T-helper 1 cell treated with Interleukin-12 subunit alpha and Interleukin-12 subunit beta and Interleukin-4 antibody, amounts not matched to agents 30 ng/mL and 1 ng/mL, for 36 hours (primary cell): Measurements from ENCODE around the gene SPATA20. TPM values are rescaled to one million over a fixed set of nuclear protein-coding genes. Genes with fewer than 3 reads are reported as not detected.

ENCODE experiments used
- intact Hi-C: fragments of 100-400 bp; cut with micrococcal nuclease; formaldehyde crosslinking; loops from one replicate; pipeline ENCODE4 v1.15.1; 2024
- total RNA-seq: library from RNA; stranded (reverse); gene quantifications from 2 replicates; pipeline ENCODE4 v1.2.3, GENCODE V29; 2022

Gene SPATA20
- total RNA-seq, 1 donor from 2014 or later = 13.2 TPM

DNA sequence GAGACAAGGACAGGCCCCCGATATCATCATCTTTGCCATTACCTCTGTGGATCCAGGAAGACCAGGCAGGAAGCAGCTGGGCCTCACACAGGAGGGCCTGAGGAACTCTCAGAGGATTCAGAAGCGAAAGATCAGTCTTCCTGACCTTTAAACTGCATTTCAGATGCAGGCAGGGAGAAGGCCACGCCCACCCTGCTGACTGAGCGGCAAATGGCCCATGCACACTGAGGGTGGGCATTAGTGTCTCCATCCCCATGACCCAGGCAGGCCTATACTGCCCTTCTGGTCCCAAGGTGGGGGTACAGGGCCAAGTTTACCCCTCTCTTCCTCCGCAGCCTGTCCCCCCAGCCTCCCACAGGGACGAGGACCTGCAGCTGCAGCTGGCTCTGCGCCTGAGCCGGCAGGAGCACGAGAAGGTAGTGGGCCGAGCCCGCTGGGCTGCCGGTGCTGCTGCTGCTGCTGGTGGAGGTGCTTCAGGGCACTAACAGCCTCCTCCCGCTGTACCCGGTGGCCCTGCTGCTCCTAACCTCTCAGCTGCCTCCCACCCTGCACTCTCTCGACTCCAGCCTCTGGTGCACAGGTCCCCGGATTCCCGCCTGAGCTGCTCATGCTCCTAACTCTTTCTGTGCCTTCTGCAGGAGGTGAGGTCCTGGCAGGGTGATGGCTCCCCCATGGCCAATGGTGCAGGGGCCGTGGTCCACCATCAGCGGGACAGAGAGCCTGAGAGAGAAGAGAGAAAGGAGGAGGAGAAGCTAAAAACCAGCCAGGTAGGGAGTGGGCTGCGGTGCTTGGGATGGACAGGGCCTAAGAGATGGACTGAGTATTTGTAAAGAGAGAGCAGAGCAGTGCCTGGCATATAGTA, 8.2 kb upstream of the SPATA20 start:
- intact Hi-C loops = no loop called here

DNA sequence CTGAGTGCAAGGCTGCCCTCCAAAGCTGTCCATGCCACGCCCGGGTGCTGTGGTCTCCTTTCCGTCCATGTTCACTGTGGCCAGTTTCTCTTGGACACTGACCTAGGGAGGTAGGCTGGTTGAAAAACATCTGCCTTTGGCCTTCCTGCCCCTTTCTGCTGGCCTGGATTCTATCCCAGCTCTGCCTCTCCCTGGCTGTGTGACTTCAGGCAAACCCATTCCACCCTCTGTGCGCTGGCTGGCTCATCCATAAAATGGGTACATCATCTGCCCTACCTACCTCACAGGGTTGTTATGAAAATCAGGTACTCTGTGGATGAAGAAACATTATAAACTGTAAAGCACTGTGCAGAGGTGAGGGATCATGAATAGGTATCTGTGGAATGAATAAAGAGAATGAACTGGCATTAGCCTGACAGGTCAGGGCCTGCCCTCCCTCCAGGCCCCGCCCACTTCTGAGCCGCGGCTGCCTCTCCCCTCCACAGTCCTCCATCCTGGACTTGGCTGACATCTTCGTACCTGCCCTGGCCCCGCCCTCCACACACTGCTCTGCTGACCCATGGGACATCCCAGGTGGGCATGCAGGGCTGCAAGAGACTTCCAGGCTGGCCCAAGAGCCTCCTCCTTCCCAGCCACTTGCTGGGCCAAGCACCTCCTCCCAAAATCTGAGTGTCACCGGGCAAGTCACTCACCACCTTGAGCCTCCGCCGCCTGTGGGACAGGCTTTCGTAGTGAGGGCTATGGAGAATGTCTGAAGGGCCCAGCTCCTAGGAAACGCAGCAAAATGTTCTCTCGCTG, 7.0 kb upstream of the SPATA20 start:
- intact Hi-C loops = loop anchor here (10.0 kb wide), 1 partner anchor 715 kb away; no protein-coding TSS in a partner anchor

DNA sequence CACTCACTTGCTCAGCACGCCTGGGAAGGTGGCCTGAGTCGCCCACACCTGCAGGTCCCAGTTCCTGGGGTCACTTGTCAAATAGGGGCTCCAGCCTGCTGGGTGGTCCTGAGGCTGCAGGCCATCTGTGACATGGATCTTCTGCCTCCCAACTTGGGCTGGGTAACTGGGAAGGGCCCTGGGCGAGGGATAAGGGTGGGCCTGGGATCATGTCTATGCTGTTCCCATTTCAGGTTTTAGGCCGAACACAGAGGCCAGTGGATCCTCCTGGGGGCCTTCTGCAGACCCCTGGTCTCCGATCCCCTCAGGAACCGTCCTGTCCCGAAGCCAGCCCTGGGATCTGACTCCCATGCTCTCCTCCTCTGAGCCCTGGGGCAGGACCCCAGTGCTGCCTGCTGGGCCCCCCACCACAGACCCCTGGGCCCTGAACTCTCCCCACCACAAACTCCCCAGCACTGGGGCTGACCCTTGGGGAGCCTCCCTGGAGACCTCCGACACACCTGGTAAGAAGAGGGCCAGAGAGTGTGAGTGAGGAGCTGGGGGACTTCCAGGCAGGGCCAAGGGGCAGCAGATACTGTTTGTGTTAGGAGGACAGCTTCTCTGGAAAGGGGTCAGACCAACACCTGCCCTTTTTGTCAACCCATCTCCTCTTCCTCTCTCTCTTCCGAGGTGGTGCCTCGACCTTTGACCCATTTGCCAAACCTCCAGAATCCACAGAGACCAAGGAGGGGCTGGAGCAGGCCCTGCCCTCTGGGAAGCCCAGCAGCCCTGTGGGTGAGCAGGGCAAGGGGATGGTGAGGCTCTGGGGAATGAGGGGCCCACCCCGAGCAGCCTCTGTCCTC, 6.2 kb upstream of the SPATA20 start:
- intact Hi-C loops = loop anchor here (10.0 kb wide), 1 partner anchor 714 kb away; no protein-coding TSS in a partner anchor

DNA sequence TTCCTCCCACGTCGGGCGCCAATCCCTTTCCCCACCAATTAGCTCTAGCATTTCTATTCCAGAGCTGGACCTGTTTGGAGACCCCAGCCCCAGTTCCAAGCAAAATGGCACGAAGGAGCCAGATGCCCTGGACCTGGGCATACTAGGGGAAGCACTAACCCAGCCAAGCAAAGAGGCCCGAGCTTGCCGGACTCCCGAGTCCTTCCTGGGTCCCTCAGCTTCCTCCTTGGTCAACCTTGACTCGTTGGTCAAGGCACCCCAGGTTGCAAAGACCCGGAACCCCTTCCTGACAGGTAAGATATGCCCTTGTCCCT, 5.6 kb upstream of the SPATA20 start:
- intact Hi-C loops = loop anchor here (10.0 kb wide), 1 partner anchor 713 kb away; no protein-coding TSS in a partner anchor

DNA sequence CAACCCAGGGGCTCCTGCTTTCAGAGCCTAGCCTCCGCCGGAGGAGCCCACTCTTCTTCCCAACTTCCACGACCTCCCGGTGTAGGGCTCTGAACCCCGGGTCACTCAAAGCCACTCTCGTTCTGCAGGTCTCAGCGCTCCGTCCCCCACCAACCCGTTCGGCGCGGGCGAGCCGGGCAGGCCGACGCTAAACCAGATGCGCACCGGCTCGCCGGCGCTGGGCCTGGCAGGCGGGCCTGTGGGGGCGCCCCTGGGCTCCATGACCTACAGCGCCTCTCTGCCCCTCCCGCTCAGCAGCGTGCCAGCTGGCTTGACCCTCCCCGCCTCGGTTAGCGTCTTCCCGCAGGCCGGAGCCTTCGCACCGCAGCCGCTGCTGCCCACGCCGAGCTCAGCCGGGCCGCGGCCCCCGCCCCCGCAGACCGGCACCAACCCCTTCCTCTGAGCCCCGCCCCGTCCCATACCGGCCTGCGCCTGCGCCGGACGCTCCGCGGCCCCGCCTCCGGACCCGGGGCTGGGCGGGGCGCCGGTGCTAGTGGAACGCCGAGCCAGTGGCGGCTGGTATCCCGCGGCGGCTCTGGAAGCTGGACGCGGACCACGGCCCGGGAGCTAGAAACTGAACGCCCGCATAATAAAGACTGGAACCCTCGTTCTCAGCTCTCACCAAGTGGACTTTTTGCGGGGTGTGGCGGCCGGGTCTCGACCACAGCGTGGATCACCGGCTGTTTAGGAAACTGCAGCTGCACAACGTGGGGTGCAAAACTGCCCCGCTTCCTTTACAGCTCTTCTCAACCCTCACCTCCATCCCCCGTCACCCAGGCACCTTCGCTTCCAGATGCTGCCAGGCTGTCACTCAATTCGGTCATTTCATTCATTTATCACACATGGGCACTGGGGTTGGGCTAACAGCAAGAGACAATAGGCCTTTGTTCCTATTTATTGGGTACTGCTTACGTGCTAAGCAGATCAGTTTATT, 5.0 kb upstream of the SPATA20 start:
- intact Hi-C loops = loop anchor here (1.0 to 10.0 kb wide), 8 partner anchors 18 to 713 kb away; partner anchors contain the start of genes ACSF2, CACNA1G, LUC7L3 and RSAD1

DNA sequence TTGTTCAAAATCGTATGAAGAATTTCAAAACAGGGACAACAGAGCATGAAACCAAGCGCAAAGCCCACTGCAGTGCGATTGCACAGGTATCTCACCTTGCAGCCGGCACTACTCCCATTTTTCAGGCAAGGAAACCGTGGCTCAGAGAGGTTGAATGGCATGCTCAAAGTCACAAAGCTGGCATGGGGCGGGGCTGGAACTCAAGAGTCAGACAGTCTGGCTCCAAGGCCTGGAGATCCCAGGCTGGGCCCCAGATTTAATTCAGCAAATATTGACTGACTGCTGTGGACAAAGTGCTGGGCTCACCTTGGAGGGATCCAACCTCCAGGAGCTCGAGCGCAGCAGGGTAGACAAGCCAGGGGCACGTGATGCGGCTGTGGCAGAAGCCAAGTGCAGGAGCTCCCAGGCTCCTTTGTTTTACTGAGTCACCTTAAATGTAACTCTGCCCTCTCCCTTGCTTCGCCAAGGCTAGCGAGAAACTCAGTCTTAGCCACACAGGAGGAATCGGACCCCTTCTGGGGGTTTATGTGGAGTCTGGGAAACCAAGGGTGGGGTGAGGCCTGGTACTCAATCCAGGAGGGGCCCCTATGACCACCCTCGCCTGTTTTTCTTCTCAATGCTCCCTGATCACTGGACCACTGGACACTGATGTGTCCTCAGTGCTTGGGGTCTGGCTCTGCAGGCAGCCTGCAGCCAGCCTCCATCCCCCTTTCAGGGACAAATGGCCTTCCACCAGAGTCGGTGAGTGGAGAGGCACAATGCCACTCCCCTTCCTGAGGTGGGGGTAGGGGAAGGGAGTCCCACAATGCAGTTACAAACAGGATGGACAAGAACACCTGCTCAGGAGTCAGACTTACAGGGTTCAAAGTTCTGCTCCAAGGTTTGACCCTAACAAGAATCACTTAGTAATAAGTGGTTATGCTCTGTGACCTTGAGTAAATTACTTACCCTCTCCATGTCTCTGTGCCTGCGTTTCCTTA, 3.9 kb upstream of the SPATA20 start:
- intact Hi-C loops = loop anchor here (1.0 to 10.0 kb wide), 8 partner anchors 17 to 712 kb away; partner anchors contain the start of genes ACSF2, CACNA1G, LUC7L3 and RSAD1

DNA sequence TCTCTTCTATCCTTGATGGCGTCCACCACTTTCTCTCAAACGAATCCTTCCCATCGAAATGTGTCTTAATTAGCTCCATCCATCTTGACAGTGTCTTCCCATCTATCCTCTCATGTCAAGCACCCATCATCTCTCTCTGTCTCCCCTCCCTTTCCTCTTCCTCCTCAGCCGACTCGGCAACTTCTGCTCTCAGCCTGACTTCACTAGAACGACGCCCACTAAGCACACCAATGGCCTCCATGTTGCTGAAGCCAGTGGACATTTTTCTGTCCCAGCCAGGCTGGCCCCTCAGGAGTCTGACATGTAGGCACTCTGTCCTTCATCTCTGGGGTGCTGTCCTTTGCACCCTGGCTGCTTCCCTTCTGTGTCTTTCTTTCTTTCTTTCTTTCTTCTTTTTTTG, 2.5 kb upstream of the SPATA20 start:
- intact Hi-C loops = loop anchor here (10.0 kb wide), 1 partner anchor 710 kb away; no protein-coding TSS in a partner anchor

DNA sequence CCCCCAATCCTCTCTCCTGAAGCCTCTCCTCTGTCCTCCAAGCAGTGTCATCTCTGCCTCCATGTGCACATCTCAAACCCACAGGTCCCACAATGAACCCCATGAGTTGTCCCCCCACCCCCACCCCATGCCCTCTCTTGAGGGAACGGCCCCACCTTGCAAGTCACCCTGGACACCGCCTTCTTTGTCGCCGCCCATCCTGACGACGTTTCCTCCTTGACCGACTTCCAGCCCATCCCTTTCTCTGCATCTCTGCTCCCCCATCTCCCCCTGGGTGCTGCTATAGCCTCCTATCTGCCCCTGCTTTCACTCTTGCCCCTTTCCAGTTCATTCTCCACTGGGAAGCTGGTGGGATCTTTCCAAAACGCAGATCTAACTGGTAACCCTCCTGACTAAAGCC, 1.7 kb upstream of the SPATA20 start:
- intact Hi-C loops = loop anchor here (10.0 kb wide), 1 partner anchor 709 kb away; no protein-coding TSS in a partner anchor

DNA sequence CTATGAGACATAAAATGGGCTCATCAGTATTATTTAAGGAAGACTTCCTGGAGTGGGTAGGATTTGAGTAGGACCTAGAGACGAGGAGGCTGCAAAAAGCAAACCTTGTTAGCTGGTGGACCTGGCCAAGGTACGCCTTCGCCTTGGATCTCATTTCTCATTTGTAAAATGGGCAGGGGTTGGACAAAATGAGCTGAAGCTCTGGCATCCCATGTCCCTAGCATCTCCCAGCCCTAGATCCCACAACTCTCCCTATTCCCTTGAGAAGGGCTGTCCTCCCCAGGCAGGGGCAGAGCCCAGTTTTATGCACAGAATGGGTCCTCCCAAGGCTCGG, 306 bp upstream of the SPATA20 start:
- intact Hi-C loops = loop anchor here (1.0 to 10.0 kb wide), 11 partner anchors 14 to 708 kb away; partner anchors contain the start of genes CACNA1G and NME1

DNA sequence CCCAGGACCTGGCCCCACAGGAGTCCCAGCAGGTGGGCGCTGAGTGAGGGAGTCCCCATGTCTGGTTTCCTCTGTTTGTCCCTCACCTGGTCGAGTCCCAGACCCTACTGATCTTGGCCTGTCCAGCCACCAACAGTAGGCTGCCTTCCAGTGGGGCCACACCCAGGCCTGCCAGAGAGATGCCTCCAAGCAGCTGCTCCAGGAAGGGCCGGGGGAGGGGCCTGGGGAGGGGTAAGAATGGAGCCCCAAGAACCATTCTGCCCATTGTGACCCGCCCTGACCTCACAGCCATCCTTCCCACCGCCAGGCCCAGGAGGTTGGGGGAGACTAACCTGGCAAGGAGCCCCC, 736 bp downstream of the SPATA20 start:
- intact Hi-C loops = loop anchor here (1.0 to 10.0 kb wide), 11 partner anchors 13 to 707 kb away; partner anchors contain the start of genes CACNA1G and NME1

DNA sequence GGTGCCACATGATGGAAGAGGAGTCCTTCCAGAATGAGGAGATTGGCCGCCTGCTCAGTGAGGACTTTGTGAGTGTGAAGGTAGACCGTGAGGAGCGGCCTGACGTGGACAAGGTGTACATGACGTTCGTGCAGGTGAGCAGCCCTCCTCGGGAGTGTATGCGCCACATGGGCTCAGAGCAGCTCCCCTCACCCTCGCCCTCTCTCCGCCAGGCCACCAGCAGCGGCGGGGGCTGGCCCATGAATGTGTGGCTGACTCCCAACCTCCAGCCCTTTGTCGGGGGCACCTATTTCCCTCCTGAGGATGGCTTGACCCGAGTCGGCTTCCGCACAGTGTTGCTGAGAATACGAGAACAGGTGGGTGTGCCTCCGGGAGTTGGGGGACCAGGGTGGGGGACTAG, 1.9 kb downstream of the SPATA20 start:
- intact Hi-C loops = loop anchor here (10.0 kb wide), 1 partner anchor 706 kb away; no protein-coding TSS in a partner anchor

DNA sequence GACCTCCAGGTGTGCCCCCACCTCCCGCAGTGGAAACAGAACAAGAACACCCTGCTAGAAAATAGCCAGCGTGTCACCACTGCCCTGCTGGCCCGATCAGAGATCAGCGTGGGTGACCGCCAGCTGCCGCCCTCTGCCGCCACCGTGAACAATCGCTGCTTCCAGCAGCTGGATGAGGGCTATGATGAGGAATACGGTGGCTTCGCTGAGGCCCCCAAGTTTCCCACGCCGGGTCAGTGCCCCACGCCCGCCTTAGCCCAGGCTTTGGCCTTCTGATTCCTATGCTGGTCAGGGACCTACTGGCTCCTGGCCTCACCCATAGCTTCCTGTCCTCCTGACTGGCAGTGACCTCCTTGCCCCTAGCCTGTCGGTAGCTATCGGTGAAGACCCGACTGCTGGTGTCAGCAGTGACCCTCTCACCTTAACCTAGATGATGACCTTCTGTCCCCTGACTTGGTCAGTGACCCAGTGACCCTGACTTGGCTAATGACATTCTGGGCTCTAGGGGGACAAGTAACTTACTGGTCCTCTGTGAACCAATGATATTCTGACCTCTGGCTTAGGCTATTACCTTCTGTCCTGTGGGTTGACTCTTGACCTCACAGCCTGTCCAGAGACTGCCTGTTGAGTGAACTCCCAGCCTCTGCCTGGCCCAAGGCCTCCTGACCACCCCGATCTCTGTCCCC, 2.4 kb downstream of the SPATA20 start:
- intact Hi-C loops = loop anchor here (10.0 kb wide), 1 partner anchor 705 kb away; no protein-coding TSS in a partner anchor

DNA sequence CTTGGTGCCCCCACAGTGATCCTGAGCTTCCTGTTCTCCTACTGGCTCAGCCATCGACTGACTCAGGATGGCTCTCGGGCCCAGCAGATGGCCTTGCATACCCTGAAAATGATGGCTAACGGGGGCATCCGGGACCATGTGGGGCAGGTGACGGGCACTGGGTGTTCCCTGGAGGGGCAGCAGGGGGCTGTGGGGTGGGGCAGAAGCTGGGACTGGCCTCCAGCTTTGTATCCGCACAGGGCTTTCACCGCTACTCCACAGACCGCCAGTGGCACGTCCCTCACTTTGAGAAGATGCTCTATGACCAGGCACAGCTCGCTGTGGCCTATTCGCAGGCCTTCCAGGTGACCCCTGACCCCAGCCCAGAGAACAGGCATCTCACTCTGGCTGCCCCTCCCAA, 3.0 kb downstream of the SPATA20 start:
- intact Hi-C loops = loop anchor here (10.0 kb wide), 1 partner anchor 705 kb away; no protein-coding TSS in a partner anchor

DNA sequence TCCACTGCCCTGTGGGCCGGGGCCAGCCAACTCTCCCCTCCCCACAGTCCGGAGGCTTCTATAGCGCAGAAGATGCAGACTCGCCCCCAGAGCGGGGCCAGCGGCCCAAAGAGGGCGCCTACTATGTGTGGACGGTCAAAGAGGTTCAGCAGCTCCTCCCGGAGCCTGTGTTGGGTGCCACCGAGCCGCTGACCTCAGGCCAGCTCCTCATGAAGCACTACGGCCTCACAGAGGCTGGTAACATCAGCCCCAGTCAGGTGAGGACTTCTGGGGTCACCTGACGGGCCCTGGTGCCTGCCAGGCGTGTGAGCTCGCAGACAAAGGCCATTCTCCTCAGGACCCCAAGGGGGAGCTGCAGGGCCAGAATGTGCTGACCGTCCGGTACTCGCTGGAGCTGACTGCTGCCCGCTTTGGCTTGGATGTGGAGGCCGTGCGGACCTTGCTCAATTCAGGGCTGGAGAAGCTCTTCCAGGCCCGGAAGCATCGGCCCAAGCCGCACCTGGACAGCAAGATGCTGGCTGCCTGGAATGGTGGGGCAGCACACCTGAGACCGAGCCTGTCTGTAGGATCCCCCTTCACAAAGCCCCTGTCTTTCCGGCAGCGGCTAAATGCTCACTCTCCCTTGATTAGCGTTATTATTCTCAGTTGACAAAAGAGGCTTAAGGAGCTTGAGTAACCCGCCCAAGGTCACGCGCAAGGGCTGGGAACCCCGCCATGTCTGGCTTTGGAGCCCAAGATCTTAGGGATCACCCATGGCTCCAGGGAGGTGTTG, 3.9 kb downstream of the SPATA20 start:
- intact Hi-C loops = no loop called here

DNA sequence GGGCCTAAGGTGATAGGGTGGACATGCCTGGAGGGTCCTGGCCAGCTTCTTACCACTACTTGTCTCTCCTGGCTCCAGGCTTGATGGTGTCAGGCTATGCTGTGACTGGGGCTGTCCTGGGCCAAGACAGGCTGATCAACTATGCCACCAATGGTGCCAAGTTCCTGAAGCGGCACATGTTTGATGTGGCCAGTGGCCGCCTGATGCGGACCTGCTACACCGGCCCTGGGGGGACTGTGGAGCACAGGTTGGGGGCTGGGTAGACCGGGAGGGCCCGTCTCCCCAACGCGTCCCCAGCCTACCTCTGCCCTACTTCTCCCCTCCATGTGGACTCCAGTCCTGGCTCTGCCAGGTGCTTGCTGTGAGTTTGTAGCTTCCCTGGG, 4.5 kb downstream of the SPATA20 start:
- intact Hi-C loops = no loop called here

DNA sequence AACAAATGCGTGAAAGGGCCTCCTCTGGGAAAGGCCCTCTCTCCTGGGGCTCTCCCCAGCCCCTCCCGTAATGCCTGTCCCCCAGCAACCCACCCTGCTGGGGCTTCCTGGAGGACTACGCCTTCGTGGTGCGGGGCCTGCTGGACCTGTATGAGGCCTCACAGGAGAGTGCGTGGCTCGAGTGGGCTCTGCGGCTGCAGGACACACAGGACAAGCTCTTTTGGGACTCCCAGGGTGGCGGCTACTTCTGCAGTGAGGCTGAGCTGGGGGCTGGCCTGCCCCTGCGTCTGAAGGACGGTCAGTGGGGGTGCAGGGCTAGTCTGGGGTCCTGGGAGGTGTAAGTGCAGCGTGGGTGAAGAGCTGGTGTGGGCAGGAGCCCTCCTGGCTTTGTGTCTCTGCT, 4.9 kb downstream of the SPATA20 start:
- intact Hi-C loops = no loop called here

DNA sequence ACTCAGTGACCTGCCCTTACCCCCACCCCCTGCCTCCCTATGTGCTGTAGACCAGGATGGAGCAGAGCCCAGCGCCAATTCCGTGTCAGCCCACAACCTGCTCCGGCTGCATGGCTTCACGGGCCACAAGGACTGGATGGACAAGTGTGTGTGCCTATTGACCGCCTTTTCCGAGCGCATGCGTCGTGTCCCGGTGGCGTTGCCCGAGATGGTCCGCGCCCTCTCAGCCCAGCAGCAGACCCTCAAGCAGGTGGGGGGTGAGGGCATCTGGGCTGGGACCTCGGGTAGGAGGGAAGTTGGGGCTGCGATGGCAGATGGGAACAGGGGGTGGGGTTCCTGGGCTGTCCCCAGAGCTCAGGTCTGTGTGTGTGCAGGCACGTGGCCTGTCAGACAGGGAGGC, 7.2 kb downstream of the SPATA20 start:
- intact Hi-C loops = no loop called here
